GM19372 (cell line): ENCODE data around the gene CRTC3.
"Not testable (repeated sequence)": the region's sequence is repeated elsewhere in the genome, so short reads cannot be mapped to it uniquely, and the experiment has no call there.

Experiments used
- ATAC-seq: cut with Tn5 transposase; IDR thresholded peaks from one replicate; pipeline ENCODE4 v1.9.1; 2021; ENCODE audit warnings: mild to moderate bottlenecking, low read depth, moderate library complexity; ENCODE audit not compliant: unreplicated experiment

The CRTC3 gene

GRCh38 chr15:90689326-90689961 lies 159.7 kb downstream of the CRTC3 start:
- ATAC-seq: not testable (repeated sequence)

- ATAC-seq: no peak
Measured at GRCh38 chr15:90690585-90690984, 160.9 kb downstream of the CRTC3 start.

GRCh38 chr15:90691369-90691768 lies 161.6 kb downstream of the CRTC3 start:
- ATAC-seq: no peak

GRCh38 chr15:90691982-90692773 lies 162.5 kb downstream of the CRTC3 start:
- no peak for ATAC-seq
